ENCODE results near the gene TBCCD1.

DNA sequence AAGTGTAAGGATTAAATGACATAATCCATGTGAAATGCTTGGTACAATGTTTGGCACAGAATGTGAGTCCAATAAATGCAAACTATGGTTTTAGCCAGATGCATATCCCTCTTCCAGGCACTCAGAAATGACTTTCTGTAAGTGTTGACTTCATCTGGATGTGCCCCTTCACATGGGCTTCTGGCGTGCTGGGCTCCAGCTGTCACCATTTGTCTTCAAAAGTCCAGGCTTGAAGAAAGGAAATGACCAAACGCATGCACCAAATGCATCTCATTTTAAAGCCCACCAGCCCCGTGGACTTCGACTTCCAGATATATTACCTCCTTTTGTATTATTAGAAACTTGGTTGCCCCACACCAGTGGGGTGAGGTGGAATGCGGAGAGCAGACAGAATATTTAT lies 46.7 kb downstream of the TBCCD1 start:
- no peak for TF ChIP-seq POLR2A (IDR thresholded peaks at IDR 0.05)
- TF ChIP-seq, protein P1, sequence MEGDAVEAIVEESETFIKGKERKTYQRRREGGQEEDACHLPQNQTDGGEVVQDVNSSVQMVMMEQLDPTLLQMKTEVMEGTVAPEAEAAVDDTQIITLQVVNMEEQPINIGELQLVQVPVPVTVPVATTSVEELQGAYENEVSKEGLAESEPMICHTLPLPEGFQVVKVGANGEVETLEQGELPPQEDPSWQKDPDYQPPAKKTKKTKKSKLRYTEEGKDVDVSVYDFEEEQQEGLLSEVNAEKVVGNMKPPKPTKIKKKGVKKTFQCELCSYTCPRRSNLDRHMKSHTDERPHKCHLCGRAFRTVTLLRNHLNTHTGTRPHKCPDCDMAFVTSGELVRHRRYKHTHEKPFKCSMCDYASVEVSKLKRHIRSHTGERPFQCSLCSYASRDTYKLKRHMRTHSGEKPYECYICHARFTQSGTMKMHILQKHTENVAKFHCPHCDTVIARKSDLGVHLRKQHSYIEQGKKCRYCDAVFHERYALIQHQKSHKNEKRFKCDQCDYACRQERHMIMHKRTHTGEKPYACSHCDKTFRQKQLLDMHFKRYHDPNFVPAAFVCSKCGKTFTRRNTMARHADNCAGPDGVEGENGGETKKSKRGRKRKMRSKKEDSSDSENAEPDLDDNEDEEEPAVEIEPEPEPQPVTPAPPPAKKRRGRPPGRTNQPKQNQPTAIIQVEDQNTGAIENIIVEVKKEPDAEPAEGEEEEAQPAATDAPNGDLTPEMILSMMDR (IDR thresholded peaks at IDR 0.05) = no peak
